ENCODE data around the gene ASB5. TPM values are rescaled to one million over a fixed set of nuclear protein-coding genes. Genes with fewer than 3 reads are reported as not detected.
A peak's percentile ranks its signal among the peaks of the same experiment; 100 is the strongest.

The ASB5 gene
- total and polyA plus RNA-seq, 2 of the 8 experiments (the other 6 are each of a cell fraction or from before 2014, with no cell fraction given): 0.02 TPM; not detected in 1

DNA sequence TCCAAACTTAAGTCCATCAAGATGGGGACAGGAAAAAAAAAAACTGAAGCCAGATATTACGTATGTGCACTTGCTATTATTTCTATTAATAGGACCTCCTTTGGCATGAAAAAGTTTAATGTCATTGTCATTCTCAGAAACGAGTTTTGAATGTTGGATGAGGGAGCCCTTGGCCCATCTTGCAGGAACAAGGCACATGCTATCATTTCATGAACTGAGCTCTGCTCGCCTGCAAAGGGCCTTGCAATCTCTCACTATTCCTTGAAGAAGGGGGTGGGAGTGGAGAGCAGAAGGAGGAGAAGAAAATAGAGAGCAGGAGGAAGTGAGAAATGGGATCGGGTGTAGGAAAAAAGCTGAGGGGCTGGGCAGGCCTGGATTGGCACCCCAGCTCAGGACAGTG lies 39.4 kb downstream of the ASB5 start:
- no peak overlapping the region for H4K91ac ChIP-seq (replicated peaks; ENCODE audit: insufficient read length, low read length)
- H3K4ac ChIP-seq (replicated peaks; ENCODE audit: insufficient read length, low read depth, low read length): no peak overlapping the region
- no peak for DNase-seq (ENCODE audit: low read depth in 1 of 2, low spot score in 2 of 2)
- H3K27ac ChIP-seq (ENCODE audit: low read depth, low read length): no peak overlapping the region
- no peak overlapping the region for H2BK20ac ChIP-seq (ENCODE audit: low read length)
- no peak overlapping the region for H4K8ac ChIP-seq (ENCODE audit: extremely low read depth, insufficient read depth, low read length)
- no peaks in the 10 kb centered on the region for H3K36me3 ChIP-seq (ENCODE audit: control insufficient read depth in 2 of 4, insufficient read depth in 4 of 4, low read length in 3 of 4)
- no peak overlapping the region for H3K56ac ChIP-seq (replicated peaks; ENCODE audit: insufficient read length, low read depth, low read length)
- H4K20me1 ChIP-seq (replicated peaks in 1 of 2; ENCODE audit: control insufficient read depth in 1 of 2, insufficient read depth in 2 of 2, low read length in 2 of 2): no peaks in the 10 kb centered on the region
- 76% methylated on average over 4 of the region's 4 CpGs; no CpG with 5 or more reads in 1 of the 2 experiments for WGBS, 2 experiments (ENCODE audit: extremely low coverage in 1 of 2, insufficient coverage in 1 of 2, insufficient read length in 1 of 2, insufficient replicate concordance in 2 of 2, low coverage in 1 of 2, low lambda C conversion rate in 2 of 2, missing lambda C conversion rate in 1 of 2)
- H3K79me1 ChIP-seq (ENCODE audit: low read depth, low read length): no peaks in the 10 kb centered on the region
- TF ChIP-seq SUZ12 (IDR thresholded peaks at IDR 0.05; ENCODE audit: low read length) (no peak), ASH2L (IDR thresholded peaks at IDR 0.05; ENCODE audit: low read length) (no peak), CTBP2 (IDR thresholded peaks at IDR 0.05; ENCODE audit: borderline replicate concordance, insufficient read depth, insufficient read length, low read length) (no peak)
- no peak overlapping the region for H3K23ac ChIP-seq (ENCODE audit: insufficient read length)
- POLR2A ChIA-PET (ENCODE audit: partially characterized antibody): no interaction called here
- no peak overlapping the region for H3K9ac ChIP-seq (replicated peaks in 1 of 4; ENCODE audit: extremely low read depth in 1 of 4, low read depth in 3 of 4, low read length in 3 of 4)
- H2BK5ac ChIP-seq (ENCODE audit: low read depth, low read length): no peak overlapping the region
- no peak overlapping the region for H4K5ac ChIP-seq (ENCODE audit: insufficient read length, low read depth, low read length)
- no peaks in the 10 kb centered on the region for H3K27me3 ChIP-seq (replicated peaks in 1 of 4; ENCODE audit: control insufficient read depth in 3 of 4, extremely low read depth in 1 of 4, insufficient read depth in 3 of 4, low read length in 3 of 4)
- H3K4me1 ChIP-seq (replicated peaks in 1 of 4; ENCODE audit: control insufficient read depth in 3 of 4, insufficient read depth in 4 of 4, low read length in 3 of 4): peaks cover 0 to 2% (median 0%) of the 10 kb centered on the region in 4 experiments; a peak in 1 of 7 replicates
- peak overlapping the region; percentile 33; the same call in 1 of the 2 replicates for H2AFZ ChIP-seq (ENCODE audit: low read length)
- H3K4me2 ChIP-seq (ENCODE audit: insufficient read depth in 1 of 2, low read depth in 2 of 2, low read length in 2 of 2): no peak overlapping the region
- no peak for FAIRE-seq
- H3K23me2 ChIP-seq (ENCODE audit: low read depth, low read length): no peaks in the 10 kb centered on the region
- CTCF ChIA-PET (ENCODE audit: partially characterized antibody): interaction anchor here (1.4 kb wide), 1 partner anchor 64 kb away, joined by 3 read pairs; no protein-coding TSS in a partner anchor
- no peak overlapping the region for H2BK120ac ChIP-seq (replicated peaks; ENCODE audit: low read depth, low read length)
- no peaks in the 10 kb centered on the region for H3K79me2 ChIP-seq (ENCODE audit: control insufficient read depth in 1 of 2, insufficient read depth in 2 of 2, low read length in 2 of 2)
- no peak overlapping the region for H2AK5ac ChIP-seq (ENCODE audit: low read depth, low read length)
- no peak overlapping the region for H3K14ac ChIP-seq (ENCODE audit: insufficient read length)
- no peak overlapping the region for H2BK12ac ChIP-seq (ENCODE audit: low read depth, low read length)
- H3K18ac ChIP-seq (ENCODE audit: extremely low read depth, low read length): no peak overlapping the region
- no peaks in the 10 kb centered on the region for H3K9me3 ChIP-seq (ENCODE audit: insufficient read depth in 2 of 2, low read depth in 1 of 2, low read length in 1 of 2)
- H2BK15ac ChIP-seq (ENCODE audit: low read length): no peak overlapping the region
- no peak overlapping the region for H3K4me3 ChIP-seq (ENCODE audit: extremely low read depth in 1 of 4, insufficient read depth in 2 of 4, low read depth in 3 of 4, low read length in 4 of 4)

Data from H1 (cell line).